ENCODE data around the gene TRIM50.

The TRIM50 gene

DNA sequence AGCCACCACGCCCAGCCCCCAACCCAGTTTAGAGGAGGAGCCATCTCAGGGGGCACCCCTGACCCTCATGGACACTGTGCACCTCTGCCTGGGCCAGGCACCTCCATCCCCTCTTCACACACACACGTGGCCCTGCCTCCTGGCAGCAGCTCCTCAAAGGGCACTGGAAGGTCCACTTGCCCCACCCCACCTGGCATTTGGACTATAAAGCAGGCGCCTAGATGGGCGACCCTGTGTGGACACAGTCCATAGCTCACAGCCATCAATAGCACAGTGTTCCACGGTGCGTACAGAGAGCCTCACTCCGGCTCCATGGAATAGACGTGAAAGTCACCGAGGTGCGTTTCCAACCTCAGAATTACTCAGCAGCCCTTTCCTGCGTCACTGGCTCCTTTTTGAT lies 41.1 kb upstream of the TRIM50 start:
- TF ChIP-seq EP300 (IDR thresholded peaks at IDR 0.05; ENCODE audit: borderline replicate concordance) (no peak), TEAD4 (IDR thresholded peaks at IDR 0.05) (no peak), CREB1 (IDR thresholded peaks at IDR 0.05; ENCODE audit: low read depth) (no peak), YY1 (IDR thresholded peaks at IDR 0.05; ENCODE audit: low read depth) (no peak), TAF1 (IDR thresholded peaks at IDR 0.05; ENCODE audit: low read depth) (no peak), EGR1 (IDR thresholded peaks at IDR 0.05) (no peak), ZBTB7A (IDR thresholded peaks at IDR 0.05; ENCODE audit: low read depth) (no peak), FOXM1 (IDR thresholded peaks at IDR 0.05; ENCODE audit: borderline replicate concordance, low read depth) (no peak), RAD21 (IDR thresholded peaks at IDR 0.05; ENCODE audit: low read depth) (no peak), NFIC (IDR thresholded peaks at IDR 0.05) (no peak), CEBPB (IDR thresholded peaks at IDR 0.05) (no peak), TCF12 (IDR thresholded peaks at IDR 0.05; ENCODE audit: low read depth) (no peak)
- TF ChIP-seq, protein P1, sequence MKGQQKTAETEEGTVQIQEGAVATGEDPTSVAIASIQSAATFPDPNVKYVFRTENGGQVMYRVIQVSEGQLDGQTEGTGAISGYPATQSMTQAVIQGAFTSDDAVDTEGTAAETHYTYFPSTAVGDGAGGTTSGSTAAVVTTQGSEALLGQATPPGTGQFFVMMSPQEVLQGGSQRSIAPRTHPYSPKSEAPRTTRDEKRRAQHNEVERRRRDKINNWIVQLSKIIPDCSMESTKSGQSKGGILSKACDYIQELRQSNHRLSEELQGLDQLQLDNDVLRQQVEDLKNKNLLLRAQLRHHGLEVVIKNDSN (IDR thresholded peaks at IDR 0.05), result no peak
- TF ChIP-seq, protein P2, sequence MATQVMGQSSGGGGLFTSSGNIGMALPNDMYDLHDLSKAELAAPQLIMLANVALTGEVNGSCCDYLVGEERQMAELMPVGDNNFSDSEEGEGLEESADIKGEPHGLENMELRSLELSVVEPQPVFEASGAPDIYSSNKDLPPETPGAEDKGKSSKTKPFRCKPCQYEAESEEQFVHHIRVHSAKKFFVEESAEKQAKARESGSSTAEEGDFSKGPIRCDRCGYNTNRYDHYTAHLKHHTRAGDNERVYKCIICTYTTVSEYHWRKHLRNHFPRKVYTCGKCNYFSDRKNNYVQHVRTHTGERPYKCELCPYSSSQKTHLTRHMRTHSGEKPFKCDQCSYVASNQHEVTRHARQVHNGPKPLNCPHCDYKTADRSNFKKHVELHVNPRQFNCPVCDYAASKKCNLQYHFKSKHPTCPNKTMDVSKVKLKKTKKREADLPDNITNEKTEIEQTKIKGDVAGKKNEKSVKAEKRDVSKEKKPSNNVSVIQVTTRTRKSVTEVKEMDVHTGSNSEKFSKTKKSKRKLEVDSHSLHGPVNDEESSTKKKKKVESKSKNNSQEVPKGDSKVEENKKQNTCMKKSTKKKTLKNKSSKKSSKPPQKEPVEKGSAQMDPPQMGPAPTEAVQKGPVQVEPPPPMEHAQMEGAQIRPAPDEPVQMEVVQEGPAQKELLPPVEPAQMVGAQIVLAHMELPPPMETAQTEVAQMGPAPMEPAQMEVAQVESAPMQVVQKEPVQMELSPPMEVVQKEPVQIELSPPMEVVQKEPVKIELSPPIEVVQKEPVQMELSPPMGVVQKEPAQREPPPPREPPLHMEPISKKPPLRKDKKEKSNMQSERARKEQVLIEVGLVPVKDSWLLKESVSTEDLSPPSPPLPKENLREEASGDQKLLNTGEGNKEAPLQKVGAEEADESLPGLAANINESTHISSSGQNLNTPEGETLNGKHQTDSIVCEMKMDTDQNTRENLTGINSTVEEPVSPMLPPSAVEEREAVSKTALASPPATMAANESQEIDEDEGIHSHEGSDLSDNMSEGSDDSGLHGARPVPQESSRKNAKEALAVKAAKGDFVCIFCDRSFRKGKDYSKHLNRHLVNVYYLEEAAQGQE (IDR thresholded peaks at IDR 0.05; ENCODE audit: low read depth), result no peak
- TF ChIP-seq, protein P3, sequence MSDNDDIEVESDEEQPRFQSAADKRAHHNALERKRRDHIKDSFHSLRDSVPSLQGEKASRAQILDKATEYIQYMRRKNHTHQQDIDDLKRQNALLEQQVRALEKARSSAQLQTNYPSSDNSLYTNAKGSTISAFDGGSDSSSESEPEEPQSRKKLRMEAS (IDR thresholded peaks at IDR 0.05), result no peak

DNA sequence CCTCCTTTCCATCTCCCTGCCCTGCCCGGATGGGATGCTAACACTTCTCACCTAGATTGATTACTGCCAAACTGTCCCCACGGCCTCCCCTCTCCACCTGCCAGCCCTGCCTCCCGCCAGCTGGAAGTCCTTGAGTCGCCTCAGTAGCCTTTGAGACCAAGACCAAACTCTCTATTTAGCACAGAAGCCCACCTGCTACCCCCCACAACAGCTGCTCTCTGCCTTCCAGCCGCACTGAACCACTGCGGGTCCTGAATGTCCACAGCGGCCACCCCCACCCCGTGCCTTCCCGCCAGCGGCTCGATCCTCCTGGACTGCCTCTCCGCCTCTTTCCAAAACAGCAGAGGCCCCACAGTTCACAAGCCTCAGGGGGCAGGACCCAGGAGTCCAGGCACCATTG lies 39.1 kb upstream of the TRIM50 start:
- no peak for TF ChIP-seq EGR1 (IDR thresholded peaks at IDR 0.05)
- no peak for TF ChIP-seq RAD21 (IDR thresholded peaks at IDR 0.05; ENCODE audit: low read depth)

DNA sequence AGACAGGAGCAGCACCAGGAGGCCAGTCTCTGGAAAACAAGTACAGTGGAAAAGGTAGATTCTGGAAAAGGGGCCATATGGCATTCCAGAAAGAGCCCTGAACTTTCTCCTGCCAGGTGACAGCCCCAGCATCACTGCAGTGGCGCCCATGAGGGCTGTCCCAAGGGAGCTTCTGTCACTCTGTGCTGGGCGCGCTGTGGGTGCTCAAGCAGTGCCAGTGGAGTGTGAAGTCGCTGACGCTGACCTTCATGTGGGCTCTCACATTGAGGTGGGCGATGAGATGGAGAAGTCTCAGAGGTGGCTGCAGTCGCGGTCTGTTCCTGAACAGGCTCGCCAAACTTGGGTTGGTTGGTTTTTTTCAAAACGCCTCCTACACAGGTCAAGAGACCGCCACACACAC lies 38.2 kb upstream of the TRIM50 start:
- TF ChIP-seq EGR1 (IDR thresholded peaks at IDR 0.05), result no peak
- TF ChIP-seq FOXM1 (IDR thresholded peaks at IDR 0.05; ENCODE audit: borderline replicate concordance, low read depth), result no peak
- TF ChIP-seq TAF1 (IDR thresholded peaks at IDR 0.05; ENCODE audit: low read depth), result no peak
- TF ChIP-seq, protein P2 (IDR thresholded peaks at IDR 0.05; ENCODE audit: low read depth), result no peak
- TF ChIP-seq TCF12 (IDR thresholded peaks at IDR 0.05; ENCODE audit: low read depth), result no peak
- no peak for TF ChIP-seq ZBTB7A (IDR thresholded peaks at IDR 0.05; ENCODE audit: low read depth)
- TF ChIP-seq NFIC (IDR thresholded peaks at IDR 0.05), result no peak
- TF ChIP-seq TEAD4 (IDR thresholded peaks at IDR 0.05), result no peak
- TF ChIP-seq RAD21 (IDR thresholded peaks at IDR 0.05; ENCODE audit: low read depth), result no peak
- TF ChIP-seq CREB1 (IDR thresholded peaks at IDR 0.05; ENCODE audit: low read depth), result no peak

DNA sequence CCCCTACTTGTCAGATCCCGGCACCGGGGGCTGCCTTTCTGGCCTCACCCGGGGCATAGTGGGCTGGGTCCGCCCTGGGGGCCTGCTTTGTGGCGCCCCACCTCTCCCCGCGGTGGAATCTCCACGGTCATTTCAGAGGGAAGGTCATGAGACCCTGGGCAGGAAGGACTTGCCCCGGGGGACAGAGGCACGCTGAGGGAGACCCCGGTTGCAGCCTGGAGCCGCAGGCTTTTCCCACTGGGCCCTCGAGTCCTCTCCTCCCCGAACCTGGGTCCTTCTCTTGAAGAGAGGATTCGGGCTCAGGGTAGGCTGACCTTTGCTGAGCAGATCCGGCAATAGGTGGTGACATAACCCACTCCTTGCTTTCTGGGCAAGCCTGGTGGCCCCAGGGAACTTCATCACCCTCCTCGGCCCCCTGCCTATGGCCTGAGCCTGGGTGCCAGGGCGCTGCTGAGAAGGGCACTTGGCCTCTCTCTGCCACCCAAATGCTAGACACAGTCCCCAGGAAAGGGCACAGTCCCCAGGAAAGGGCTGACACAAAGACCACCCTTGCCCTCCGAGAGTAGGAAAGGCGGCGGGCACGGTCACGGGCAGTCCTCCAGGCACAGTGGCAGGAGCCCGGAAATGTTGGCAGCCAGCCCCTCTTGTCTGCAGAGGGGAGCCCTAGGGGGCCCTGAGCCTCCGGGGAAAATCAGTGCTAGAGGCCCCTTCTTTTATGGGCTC lies 36.3 kb upstream of the TRIM50 start:
- TF ChIP-seq EP300 (IDR thresholded peaks at IDR 0.05; ENCODE audit: borderline replicate concordance), result no peak
- TF ChIP-seq, protein P2 (IDR thresholded peaks at IDR 0.05; ENCODE audit: low read depth), result no peak
- TF ChIP-seq, protein P3 (IDR thresholded peaks at IDR 0.05), result no peak
- no peak for TF ChIP-seq YY1 (IDR thresholded peaks at IDR 0.05; ENCODE audit: low read depth)
- no peak for TF ChIP-seq TAF1 (IDR thresholded peaks at IDR 0.05; ENCODE audit: low read depth)
- TF ChIP-seq TCF12 (IDR thresholded peaks at IDR 0.05; ENCODE audit: low read depth), result no peak
- TF ChIP-seq RAD21 (IDR thresholded peaks at IDR 0.05; ENCODE audit: low read depth), result no peak
- no peak for TF ChIP-seq EGR1 (IDR thresholded peaks at IDR 0.05)
- no peak for TF ChIP-seq CEBPB (IDR thresholded peaks at IDR 0.05)
- no peak for TF ChIP-seq FOXM1 (IDR thresholded peaks at IDR 0.05; ENCODE audit: borderline replicate concordance, low read depth)
- TF ChIP-seq TEAD4 (IDR thresholded peaks at IDR 0.05), result no peak
- TF ChIP-seq ZBTB7A (IDR thresholded peaks at IDR 0.05; ENCODE audit: low read depth), result no peak
- no peak for TF ChIP-seq CREB1 (IDR thresholded peaks at IDR 0.05; ENCODE audit: low read depth)
- TF ChIP-seq NFIC (IDR thresholded peaks at IDR 0.05), result no peak
- TF ChIP-seq, protein P1 (IDR thresholded peaks at IDR 0.05), result no peak
